Renal cortical epithelial cell (primary cell): ENCODE measurements around the gene SERPINA7. TPM values are rescaled to one million over a fixed set of nuclear protein-coding genes. Genes with fewer than 3 reads are reported as not detected.

ENCODE experiments used
- total RNA-seq: library from RNA; depleted of rRNA; stranded (reverse); fragments of >200 nt; gene quantifications from 2 replicates; pipeline ENCODE4 v1.2.3, GENCODE V29; 2014

The SERPINA7 gene
- total RNA-seq, 1 donor from 2014 or later: not detected

Other genes starting within 250 kb of the SERPINA7 start
- gene NRK, start 216.2 kb downstream of the SERPINA7 start, total RNA-seq: 16.1 and 39.2 TPM in 2 replicates
- gene PWWP3B, start 129.6 kb upstream of the SERPINA7 start, total RNA-seq: 1.0 and 1.5 TPM in 2 replicates